Measurements from ENCODE around the gene GPR157.

Gene GPR157

DNA sequence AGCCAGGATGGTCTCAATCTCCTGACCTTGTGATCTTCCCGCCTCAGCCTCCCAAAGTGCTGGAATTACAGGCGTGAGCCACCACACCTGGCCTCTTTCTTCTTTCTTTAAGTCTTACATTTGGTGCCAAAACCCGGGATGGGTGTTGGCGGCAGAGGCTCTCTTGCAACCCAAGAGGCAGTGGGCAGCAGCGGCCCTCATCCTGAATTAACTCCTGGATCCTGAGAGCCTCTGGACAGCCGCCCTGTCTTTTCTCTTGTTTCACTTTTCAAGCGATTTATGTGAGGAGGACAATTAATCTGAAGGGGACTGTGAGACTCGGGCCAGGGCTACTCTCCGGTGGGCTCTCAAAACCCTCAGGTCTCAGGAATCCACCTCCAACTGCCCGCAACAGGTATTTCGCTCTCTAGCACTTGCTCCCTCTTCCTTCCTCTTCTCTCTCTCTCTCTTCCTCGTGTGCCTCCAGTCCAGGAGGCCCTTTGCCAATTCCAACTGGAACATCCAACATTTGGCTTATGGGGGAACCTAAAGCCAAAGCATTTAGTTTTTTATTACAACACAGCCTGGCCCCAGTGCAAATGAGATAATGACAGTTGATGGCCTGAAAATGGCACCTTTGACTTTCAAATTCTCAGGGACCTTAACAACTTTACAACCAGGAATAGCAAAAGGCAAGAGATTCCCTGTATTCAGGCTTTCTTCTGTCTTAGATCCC lies 41.3 kb downstream of the GPR157 start:
- no peak for DNase-seq (ENCODE audit: low spot score)

GRCh38 chr1:9086796-9087195 lies 42.1 kb downstream of the GPR157 start:
- no peak for DNase-seq (ENCODE audit: low spot score)

- DNase-seq (ENCODE audit: low spot score): no peak
Observed at GRCh38 chr1:9086045-9086444, 42.9 kb downstream of the GPR157 start.

GRCh38 chr1:9085306-9085940 lies 43.5 kb downstream of the GPR157 start:
- DNase-seq (ENCODE audit: low spot score): no peak

DNA sequence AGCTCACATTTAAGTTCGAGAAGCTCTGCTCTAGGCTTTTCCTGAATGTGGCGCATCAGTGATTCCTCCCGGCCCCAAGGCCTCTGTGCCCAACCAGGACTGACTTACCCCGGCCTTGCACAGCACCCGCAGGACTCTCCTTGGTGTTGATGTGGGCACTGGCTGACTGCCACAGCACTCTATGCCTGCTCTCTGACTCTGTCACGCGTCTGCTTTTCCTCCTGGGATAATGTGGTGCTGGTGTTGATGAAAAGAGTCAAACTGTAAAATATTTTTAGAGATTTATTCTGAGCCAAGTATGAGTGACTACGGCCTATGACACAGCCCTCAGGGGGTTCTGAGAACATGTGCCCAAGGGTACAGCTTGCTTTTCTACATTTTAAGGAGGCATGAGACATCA lies 44.0 kb downstream of the GPR157 start:
- no peak for DNase-seq (ENCODE audit: low spot score)

DNA sequence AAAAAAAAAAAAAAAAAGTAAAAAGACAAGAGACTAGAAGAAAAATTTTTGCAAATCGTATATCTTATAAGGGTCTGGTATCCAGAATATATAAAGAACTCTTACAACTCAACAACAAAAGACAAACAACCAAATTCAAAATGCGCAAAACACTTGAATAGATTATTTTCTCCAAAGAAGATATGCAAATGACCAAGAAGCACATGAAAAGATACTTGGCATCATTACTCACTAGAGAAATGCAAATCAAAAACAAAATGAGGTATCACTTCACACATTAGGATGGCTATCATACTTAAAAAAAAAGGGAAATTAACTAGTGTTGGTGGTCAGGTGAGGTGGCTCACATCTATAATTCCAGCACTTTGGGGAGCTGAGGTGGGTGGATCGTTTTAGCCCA lies 47.4 kb downstream of the GPR157 start:
- no peak for DNase-seq (ENCODE audit: low spot score)

- DNase-seq (ENCODE audit: low spot score): no peak
Observed at GRCh38 chr1:9080705-9081291, 48.1 kb downstream of the GPR157 start.

DNA sequence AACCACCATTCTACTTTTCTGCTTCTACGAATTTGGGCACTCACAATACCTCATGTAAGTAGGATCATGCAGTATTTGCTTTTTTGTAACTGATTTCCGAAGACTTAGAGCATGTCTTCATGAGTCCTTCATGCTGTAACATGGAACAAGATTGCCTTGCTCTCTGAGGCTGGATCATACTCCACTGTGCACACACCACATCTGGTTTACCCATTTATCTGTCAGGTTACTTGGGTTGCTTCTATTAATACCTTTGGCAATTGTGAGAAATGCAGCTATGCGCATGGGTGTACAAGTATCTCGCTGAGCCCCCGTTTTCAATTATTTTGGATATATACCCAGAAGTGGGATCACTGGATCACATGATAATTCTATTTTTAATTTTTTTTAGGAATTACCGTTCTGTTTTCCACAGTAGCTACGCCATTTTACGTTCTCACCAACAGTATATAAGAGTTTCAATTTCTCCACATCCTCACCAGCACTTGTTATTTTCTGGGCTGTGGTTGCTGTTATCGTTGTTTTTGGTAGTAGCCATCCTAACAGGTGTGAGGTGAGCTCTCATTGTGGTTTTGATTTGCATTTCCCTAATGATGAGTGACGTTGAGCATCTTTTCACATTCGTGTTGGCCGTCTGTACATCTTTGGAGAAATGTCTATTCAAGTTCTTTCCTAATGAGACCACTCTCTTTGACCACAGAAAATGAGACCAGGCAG lies 48.8 kb downstream of the GPR157 start:
- DNase-seq (ENCODE audit: low spot score): no peak

DNA sequence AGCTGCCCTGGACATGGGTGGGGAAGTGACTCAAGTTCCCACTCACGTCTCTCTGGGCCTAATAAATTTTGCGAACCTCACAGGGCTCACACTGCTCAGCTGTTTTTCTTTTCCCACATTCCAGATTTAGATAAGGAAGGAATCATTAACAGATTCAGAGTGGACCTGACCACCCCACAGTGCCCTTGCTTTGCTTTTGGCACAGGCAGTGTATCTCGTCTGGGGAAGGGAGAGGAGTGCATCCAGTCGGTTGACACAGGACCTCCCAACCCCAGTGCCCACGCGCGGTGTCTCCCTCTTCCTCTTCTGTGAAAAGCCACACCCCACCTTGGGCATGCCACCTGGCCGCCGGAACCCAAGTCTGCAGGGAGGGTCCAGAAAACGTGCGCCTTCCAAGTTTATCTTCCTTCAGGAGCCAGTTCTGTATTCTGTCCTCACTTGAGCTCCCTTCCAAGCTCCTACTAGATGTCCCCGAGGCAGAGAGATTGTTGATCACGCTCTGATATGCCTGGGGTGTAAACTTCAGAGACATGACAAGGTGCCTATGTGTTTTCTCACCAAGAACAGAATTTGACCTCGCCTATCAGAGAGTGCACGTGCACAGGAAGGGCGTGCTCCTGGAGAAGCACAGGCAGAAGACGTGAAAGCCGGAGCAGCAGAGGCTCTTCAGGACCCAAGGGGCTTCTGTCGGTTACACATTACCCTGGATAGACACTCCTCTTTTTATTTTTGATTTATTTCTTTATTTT lies 50.0 kb downstream of the GPR157 start:
- DNase-seq (ENCODE audit: low spot score): no peak

GRCh38 chr1:9078015-9078751 lies 50.7 kb downstream of the GPR157 start:
- no peak for DNase-seq (ENCODE audit: low spot score)

DNA sequence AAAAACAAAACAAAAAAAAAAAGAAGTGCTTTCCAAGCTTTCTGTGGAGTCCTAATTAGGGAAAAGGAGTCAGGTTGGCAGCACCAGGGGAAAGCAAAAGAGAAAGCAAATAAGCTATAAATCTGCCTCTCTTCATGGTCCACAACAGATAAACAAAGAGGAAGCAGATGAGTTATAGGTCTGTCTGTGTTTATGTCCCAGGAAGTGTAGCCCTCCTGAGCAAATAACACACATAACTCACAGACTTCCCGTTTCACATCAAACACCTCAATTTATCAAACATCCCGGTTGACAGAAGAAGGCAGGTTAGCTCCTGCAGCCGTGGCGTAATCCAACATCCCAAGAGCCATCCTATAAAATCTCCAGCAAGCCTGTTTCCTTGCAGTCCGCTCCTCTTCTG lies 53.9 kb downstream of the GPR157 start:
- no peak for DNase-seq (ENCODE audit: low spot score)

DNA sequence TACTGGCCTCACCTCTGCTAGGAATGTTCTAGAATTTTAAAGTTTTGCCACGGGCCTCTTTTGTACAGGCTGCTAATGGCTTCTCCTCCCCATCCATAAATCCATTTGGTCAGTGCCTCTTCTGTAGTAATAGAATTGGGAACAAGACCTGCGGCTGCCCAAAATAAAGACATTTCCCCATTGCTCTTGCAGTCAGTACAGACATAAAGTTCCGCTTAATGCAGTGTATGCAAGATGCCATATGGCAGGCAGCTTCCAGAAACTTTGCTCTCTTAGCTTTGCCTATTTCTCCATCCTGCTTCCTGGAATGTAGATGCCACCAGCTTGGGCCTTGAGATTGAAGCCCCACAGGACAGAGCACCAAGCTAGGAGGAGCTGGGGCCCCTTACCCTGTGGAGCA lies 55.8 kb downstream of the GPR157 start:
- DNase-seq (ENCODE audit: low spot score): no peak

DNA sequence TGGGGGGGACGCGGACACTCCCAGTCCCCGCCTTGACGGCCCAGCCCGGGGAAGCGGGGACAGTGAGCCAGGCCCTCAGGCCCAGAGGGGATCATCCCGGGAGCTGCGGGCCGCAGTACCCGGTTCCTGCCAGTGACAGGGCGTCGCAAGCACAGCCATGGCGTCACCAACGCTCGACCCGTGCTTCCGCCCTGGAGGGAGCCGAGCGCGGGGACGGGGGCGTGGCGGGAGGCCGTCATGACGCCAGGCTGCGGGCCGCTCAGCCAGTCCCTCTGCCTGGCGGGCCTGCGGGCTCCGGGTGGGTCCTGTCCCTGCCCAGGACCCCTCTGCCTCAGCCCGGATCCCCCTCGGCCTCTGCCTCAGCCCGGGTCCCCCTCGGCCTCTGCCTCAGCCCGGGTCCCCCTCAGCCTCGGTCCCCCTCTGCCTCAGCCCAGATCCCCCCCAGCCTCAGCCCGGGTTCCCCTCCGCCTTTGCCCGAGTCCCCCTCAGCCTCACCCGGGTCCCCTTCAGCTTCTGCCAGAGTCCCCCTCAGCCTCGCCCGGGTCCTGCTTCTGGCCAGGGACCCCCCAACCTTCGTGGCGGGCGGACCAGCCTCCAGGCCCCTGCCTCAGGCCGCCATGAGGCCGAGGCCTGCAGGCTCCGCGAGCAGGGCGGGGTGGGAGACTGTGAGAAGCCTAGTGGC lies 57.2 kb downstream of the GPR157 start:
- DNase-seq (ENCODE audit: low spot score): no peak

DNA sequence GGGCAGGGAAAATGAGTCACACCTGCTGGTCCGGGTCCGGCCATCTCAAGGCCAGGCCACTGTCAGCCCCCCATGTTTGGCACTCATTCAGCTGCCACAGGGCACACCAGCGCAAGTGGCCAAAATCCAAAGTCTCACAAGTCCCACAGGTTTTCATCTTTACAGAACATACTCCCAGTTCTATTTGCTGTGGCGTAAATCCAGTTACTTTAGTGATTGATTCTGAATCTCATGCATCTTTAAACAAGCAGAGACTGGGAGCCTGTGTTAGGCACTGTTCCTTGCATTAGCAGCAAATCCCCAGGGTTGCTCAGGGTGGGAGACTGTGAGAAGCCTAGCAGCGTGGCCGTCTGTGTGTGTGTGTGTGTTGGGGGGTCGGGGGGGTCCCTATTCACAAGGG lies 58.4 kb downstream of the GPR157 start:
- no peak for DNase-seq (ENCODE audit: low spot score)

DNA sequence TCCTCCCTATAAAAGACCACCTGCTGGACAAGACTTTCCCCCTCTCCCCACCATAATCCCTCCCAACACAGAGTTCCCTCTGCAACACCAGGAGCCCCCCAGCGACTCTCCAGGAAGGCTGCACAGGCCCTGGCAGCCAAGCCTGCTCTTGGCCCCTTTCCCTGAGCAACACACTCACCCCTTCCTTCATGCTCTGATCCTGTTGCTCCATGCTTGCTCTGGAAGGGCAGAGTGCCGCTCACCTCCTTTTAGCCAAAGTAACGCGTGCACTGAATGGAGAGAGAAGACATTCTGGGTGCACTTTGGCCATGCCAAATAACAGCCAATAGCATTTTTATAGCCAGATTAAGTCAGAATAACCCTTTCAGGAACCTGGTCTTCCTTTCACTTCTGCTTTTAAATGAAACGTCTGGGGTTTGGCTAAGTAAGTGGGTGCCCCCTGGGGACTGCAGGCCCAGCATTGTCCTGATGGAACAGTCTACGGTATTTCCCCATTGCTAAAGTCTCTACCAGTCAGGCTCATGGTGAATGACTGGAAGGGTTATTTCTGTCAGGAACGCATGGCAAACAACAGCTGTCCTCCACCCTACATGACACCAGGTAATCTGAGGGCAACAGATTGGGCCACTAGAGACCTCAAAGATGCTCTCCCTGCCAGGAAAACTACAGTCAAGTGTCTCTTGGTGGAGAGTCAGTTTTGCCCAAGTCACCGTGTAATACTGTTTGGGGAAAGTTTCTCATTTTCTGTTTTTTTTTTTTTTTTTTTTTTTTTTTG lies 59.4 kb downstream of the GPR157 start, which contains the start of gene SLC2A5:
Gene SLC2A5, minus strand, starts transcription at position 310 of the 775 bp plus-strand sequence. Its CDS starts 99 bp downstream, at position 211.
- peak; percentile 49 for DNase-seq (ENCODE audit: low spot score)

GRCh38 chr1:9068981-9069325 lies 59.9 kb downstream of the GPR157 start:
- no peak for DNase-seq (ENCODE audit: low spot score)

DNA sequence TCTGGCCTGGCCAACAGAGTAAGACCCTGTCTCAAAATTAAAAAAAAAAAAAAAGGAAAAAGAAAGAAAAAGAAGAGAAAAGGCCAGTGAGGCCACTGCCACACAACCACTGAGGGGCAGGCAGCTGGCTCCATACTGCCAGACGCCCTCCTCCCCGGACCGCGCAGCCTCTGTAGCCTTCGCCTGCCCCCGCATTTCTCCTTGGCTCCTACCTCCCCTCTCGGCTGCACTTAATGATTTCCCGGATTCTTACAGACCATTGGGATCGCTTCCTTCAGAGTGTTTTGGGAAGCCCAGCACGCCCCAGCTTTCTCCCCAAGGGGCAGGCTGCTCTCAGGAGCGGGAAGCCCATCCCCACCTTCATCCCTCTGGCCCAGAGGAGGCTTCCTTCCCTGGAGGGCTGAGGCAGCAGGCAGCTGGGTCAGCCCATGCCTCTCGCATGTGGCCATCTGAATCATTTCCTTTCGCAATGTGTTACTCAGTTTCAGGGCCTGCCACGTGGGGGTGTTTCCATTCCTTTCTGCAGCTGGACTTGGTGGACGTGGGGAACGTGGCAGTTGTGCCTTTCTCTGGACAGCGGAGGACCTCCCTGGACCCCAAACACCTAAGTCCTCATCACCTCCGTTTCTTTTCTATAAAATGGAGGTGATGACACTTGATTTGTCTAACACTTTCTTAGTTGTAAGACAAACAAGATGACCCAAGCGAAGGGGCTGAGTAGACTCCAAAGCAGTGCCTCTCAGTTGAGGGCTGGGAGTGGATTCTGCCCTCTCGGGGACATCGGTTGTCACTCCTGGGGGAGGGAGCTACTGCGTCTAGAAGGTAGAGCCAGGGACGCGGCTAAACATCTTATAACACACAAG lies 61.7 kb downstream of the GPR157 start:
- peak; percentile 90 for DNase-seq (ENCODE audit: low spot score)

- DNase-seq (ENCODE audit: low spot score): no peak
Observed at GRCh38 chr1:9065213-9065751, 63.6 kb downstream of the GPR157 start.

DNA sequence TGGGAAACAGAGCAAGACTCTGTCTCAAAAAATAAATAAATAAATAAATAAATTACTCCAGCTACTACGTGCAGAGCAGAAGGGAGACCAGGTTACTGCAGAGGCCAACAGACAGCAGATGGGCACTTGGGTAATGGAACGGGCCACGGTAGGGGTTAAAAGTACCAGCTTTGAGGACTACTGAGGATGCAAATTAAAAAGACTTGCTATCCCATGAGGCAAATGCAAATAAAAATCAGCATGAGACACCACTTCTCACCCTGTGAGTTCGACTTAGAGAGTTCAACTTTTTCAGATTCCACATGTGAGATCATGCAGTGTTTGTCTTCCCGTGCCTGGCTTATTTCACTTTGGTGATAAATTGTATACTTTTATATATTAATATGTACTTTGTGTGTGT lies 66.1 kb downstream of the GPR157 start:
- DNase-seq (ENCODE audit: low spot score): no peak
